ENCODE results near the gene COLEC11. TPM values are rescaled to one million over a fixed set of nuclear protein-coding genes. Genes with fewer than 3 reads are reported as not detected.

COLEC11 gene
- total RNA-seq, 1 donor from 2014 or later = 2.4 TPM

DNA sequence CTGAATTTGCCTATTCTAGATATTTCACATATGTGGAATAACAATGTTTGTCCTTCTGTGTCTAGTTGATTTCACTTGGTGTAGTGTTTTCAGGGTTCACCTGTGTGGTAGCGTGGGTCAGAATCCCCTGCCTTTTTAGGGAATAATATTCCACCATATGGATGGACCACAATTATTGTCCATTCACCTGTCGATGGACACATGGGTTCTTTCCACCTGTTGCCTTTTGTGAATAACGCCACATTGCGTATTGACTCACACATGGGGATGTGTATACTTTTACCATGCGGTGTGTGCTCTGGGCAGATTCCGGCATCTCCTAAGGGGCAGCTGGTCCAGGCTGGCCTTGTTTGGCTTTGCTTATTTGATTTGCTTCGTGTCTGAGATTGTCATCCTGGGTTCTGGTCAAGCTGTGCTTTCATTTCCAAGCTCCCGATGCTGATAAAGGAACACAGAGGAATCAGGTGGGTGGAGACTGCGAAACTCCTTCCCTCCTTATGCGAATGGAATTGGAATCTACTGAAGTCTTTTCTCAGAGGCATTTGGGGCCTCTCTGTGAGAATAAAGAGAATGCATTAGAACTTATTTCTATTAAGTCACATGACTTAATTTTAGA, 44.2 kb downstream of the COLEC11 start:
- peak; percentile 27 for DNase-seq (ENCODE audit: low spot score)

DNA sequence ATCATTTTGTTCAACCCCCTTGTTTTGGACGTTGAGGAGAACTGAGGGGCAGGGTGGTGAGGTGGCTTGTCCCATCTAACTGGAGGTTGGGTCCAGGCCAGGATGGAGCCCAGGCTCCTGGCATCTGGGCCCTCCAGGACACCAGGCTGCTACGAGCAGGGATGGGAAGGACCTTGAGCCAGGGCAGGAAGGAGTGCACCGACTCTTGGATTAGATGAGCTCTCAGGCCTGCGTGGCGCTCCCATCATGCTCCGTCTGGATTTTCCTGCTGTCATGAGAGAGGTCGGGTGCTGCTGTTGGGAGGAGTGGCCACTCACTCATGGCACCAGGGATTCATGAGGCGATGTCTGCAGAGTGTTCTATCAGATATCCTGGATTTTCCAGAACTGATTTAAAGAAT, 44.7 kb downstream of the COLEC11 start:
- no peak for DNase-seq (ENCODE audit: low spot score)

GRCh38 chr2:3641181-3641580, 46.3 kb downstream of the COLEC11 start:
- DNase-seq (ENCODE audit: low spot score) = no peak

DNA sequence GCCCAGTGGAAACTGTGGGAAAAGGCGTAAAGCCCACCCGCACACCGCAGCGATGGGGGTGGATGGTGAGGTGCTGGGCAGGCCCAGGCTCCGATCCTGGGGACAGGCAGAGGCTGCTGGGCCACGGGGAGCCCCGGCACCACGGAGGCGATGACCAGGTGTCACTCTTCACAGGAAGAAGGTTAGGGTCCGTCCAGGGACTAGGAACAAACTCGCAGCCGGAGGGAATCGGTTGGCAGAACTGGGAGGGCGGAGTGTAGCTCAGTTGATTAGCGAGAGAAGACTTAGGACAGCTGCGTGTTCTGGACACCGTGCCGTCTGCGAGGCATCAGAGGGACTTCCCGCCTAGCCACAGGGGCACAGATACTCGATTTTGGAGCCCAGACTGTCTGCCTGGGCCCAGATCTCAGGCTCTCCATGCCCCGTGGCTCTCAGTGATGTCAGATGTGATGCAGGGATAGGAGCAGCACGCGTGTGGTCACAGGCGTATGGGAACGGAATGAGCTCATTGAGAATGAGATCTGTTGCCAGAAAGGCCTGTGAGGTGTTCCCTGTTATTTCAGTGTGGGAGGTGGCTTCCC, 47.0 kb downstream of the COLEC11 start:
- DNase-seq (ENCODE audit: low spot score) = no peak

DNA sequence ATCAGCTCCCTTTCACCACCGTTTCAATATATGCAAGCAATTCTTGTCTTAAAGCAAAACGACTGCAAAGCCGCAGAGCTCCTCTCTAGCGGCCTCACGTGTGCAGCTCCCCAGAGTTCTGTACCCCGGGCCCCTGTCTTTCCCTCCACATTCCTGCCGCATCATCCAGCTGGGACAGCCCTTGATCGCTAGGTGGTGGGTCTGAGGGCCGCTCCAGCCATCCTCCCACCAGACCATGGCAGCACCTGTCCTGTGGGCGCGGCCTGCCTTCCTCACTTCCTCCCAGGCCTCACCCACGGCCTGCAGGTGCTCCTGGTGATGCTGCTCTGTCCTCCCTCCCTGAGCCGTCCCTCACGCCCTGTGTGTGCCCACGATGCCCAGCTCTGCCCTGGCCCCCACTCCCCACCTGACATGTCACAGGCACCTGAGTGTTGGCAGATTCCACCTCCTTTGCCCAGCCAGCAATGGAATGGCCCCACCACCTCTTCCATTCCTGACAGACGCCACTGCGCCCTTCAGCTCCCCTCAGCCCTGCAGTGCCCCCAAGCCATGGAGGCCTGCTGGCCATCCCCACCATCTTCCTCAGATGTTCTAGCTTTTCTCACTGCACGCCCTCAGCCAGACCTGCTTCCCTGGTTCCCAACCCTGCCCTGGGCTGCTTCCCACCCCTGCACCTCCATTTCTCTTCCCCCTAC, 47.8 kb downstream of the COLEC11 start:
- DNase-seq (ENCODE audit: low spot score) = no peak

GRCh38 chr2:3643371-3644245, 48.7 kb downstream of the COLEC11 start:
- DNase-seq (ENCODE audit: low spot score) = no peak

- no peak for DNase-seq (ENCODE audit: low spot score)
Measured at GRCh38 chr2:3644246-3644525, 49.3 kb downstream of the COLEC11 start.

GRCh38 chr2:3644891-3645605, 50.1 kb downstream of the COLEC11 start:
- DNase-seq (ENCODE audit: low spot score) = no peak

- DNase-seq (ENCODE audit: low spot score) = no peak
Measured at GRCh38 chr2:3645745-3646389, 51.0 kb downstream of the COLEC11 start.

- no peak for DNase-seq (ENCODE audit: low spot score)
Measured at GRCh38 chr2:3646446-3646845, 51.5 kb downstream of the COLEC11 start.

DNA sequence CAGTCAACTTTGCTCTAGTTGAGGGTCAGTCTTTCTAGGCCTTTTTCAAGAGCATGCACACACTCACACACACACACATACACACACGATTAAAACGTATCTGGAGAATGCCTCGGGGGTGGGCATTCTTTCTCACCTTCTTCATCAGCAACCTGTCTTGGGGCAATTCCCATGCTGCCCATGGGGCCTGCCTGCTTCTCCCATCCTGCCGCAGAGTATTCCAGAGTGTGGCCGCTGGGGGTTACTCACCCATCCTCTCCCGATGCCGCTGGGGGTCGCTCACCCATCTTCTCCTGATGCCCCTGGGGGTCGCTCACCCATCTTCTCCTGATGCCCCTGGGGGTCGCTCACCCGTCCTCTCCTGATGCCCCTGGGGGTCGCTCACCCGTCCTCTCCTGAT, 52.3 kb downstream of the COLEC11 start:
- no peak for DNase-seq (ENCODE audit: low spot score)

GRCh38 chr2:3647831-3648651, 53.1 kb downstream of the COLEC11 start:
- no peak for DNase-seq (ENCODE audit: low spot score)

GRCh38 chr2:3648652-3649177, 53.8 kb downstream of the COLEC11 start:
- DNase-seq (ENCODE audit: low spot score) = no peak

DNA sequence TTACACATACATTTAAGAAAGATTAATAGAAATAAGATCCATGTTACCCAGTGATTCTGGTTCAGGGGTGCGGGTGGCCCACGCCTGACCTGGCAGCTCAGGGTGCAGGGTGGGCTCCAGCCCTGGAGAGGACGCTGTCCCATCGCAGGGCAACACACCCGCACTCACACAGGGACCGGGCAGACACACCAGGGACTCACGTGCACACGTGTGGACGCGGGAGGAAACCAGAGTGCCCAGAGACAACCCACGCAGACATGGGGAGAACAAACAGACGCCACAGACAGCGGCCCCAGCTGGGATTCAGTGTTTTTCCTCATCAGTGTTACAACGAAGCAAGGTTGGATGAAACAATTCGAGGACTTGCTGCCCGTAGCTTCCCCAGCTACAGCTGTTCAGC, 54.7 kb downstream of the COLEC11 start:
- DNase-seq (ENCODE audit: low spot score) = no peak

- DNase-seq (ENCODE audit: low spot score) = no peak
Measured at GRCh38 chr2:3650140-3650920, 55.4 kb downstream of the COLEC11 start.

- DNase-seq (ENCODE audit: low spot score) = peak; percentile 67
Measured at GRCh38 chr2:3651691-3652648, 57.1 kb downstream of the COLEC11 start.

DNA sequence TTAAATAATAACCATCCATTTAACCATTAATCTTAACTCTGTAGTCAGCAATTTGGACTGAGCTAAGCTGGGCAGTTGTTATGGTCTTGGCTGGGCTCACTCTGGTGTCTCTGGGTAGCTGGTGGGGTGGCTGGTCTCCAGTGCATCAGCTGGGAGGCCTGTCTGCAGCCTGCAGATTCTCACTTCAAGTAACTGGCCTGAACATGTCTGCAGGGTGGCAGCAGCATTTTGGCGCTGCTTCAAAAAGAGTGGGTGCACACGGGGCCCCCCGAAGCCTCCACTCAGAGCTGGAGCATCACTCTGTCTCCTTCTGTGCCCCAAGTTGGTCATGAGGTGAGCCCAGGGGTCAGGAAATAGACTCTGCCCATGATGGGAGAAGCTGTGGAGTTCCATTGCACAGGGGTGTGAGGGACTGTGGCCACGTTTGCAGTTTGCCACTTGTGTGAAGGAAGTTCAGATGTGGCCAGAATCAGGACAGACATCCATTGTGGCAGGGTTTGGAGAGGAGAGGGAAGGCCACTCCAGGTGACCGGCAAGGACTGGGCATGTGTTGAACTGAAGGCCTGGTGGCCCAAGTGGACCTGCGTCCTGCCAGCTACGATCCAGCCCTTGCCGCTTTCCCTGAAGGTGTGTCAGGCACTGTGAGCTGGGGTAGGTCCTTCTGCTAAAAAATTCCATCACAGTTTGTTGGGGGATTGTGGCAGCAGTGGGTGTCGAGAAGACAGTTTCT, 58.1 kb downstream of the COLEC11 start:
- DNase-seq (ENCODE audit: low spot score) = no peak

DNA sequence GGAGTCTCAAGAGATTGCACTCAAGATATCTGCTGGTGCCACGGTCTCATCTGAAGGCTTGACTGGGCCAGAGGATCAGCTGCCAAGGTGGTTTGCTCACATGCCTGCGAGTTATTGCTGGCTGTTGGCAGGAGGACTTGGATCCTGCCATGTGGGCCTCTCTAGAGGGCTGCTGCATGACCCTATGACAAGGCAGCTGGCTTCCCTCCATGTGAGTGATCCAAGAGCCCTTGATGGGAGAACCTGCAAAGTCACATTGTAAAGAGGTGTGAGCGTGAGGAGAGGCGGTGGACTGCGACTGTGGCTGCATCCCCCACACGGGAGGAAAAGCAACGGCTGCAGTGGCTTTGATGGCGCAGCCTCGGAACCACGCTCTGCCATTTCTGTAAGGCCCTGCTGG, 59.1 kb downstream of the COLEC11 start:
- no peak for DNase-seq (ENCODE audit: low spot score)

Measured in ureter (tissue), 1 donor.